Calu3 (cell line): ENCODE measurements around the gene KIRREL1. TPM values are rescaled to one million over a fixed set of nuclear protein-coding genes. Genes with fewer than 3 reads are reported as not detected.
A peak's percentile ranks its signal among the peaks of the same experiment; 100 is the strongest.

ENCODE experiments used
- BruUV-seq: library from RNA; stranded (reverse); fragments of 400-500 nt; replicated peaks from 2 replicates; lab custom pipeline; 2021; lab: Mats Ljungman, UMichigan
- CTCF ChIA-PET: fragments of 300-600 bp; sonication (Branson Sonifier 250); formaldehyde crosslinking; loops from one replicate; lab custom pipeline; 2022; ENCODE audit warnings: antibody characterized with exemption; lab: Charles Lee
- DNase-seq: peaks from one replicate; pipeline ENCODE4 v3.0.0; 2022
- H3K27ac Mint-ChIP-seq: one replicate; pipeline ENCODE4 v1.8.0; 2022; ENCODE audit warnings: mixed read lengths; ENCODE audit not compliant: unreplicated experiment
- H3K27me3 Mint-ChIP-seq: one replicate; pipeline ENCODE4 v1.8.0; 2022; ENCODE audit warnings: mixed read lengths; ENCODE audit not compliant: unreplicated experiment
- H3K36me3 Mint-ChIP-seq: one replicate; pipeline ENCODE4 v1.8.0; 2022; ENCODE audit warnings: mild to moderate bottlenecking, moderate library complexity, mixed read lengths; ENCODE audit not compliant: insufficient read depth, unreplicated experiment
- H3K4me1 Mint-ChIP-seq: one replicate; pipeline ENCODE4 v1.8.0; 2022; ENCODE audit warnings: mild to moderate bottlenecking, low read depth, mixed read lengths; ENCODE audit not compliant: unreplicated experiment
- H3K4me3 Mint-ChIP-seq: one replicate; pipeline ENCODE4 v1.8.0; 2022; ENCODE audit warnings: mild to moderate bottlenecking, low read depth, moderate library complexity, mixed read lengths; ENCODE audit not compliant: unreplicated experiment
- H3K9me3 Mint-ChIP-seq: one replicate; pipeline ENCODE4 v1.8.0; 2022; ENCODE audit warnings: low read depth, mixed read lengths; ENCODE audit not compliant: unreplicated experiment
- intact Hi-C: fragments of 100-400 bp; cut with micrococcal nuclease; formaldehyde crosslinking; loops from one replicate; pipeline ENCODE4 v1.10.0; 2022; ENCODE audit not compliant: unreplicated experiment
- total RNA-seq: library from RNA; stranded (reverse); gene quantifications from 2 replicates; pipeline ENCODE4 v1.2.3, GENCODE V29; 2022
- TF ChIP-seq, protein P1 (sequence below): fragments of 200-600 bp; IDR thresholded peaks from one replicate; pipeline ENCODE4 v1.8.0; 2022; ENCODE audit warnings: antibody characterized with exemption; ENCODE audit not compliant: unreplicated experiment

Gene KIRREL1
- total RNA-seq, 1 experiment from 2014 or later, result 31.4 TPM

DNA sequence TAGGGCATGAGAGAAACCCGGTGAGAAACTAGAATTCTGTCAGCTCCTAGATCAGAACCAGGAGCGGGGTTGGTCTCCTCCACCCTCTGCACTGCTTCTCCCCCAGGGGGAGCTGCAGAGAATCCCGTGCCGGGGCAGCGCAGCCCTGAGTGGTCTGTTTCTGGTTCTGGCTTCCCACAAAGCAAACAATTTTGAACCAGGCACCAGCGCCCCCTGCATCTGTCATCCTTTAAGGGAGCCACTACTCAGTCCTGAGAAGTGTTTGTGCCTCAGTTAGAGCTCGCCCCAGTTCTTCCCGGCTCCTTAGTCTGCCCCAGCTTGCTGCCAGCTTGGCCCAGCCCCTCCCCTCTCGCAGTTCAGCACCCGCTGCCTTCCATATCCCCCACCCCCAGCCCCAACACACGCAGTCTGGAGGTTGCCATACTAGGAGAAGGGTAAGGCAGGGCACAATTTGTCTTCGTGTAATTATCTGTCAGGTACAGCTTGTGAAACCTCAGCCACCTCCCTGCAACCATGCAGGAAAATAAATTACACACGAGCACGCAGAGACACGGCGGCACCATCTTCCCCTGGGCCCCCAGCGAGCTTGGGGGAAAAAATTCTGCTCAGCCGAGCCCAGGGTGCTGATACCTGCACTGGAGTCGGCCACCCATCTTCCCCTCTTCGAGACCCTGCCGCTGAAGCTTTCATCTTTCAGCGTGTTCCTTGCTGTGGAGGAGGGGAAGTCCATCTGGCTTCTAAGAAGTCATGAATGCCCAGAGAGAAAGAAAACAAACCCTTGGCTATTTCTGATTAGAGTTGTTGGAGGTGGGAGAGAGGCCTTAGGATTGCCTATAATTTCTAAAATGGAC, 124.6 kb downstream of the KIRREL1 start:
- CTCF ChIA-PET, result interaction anchor here (2.3 to 10.3 kb wide), 3 partner anchors 126 to 240 kb away, joined by 6 to 175 read pairs (median 137); partner anchors contain the start of gene KIRREL1
- DNase-seq, result peak; percentile 52
- H3K36me3 Mint-ChIP-seq, result no peaks in the 10 kb centered on the region
- H3K4me3 Mint-ChIP-seq, result no peak overlapping the region
- intact Hi-C loops, result no loop called here
- TF ChIP-seq, protein P1, sequence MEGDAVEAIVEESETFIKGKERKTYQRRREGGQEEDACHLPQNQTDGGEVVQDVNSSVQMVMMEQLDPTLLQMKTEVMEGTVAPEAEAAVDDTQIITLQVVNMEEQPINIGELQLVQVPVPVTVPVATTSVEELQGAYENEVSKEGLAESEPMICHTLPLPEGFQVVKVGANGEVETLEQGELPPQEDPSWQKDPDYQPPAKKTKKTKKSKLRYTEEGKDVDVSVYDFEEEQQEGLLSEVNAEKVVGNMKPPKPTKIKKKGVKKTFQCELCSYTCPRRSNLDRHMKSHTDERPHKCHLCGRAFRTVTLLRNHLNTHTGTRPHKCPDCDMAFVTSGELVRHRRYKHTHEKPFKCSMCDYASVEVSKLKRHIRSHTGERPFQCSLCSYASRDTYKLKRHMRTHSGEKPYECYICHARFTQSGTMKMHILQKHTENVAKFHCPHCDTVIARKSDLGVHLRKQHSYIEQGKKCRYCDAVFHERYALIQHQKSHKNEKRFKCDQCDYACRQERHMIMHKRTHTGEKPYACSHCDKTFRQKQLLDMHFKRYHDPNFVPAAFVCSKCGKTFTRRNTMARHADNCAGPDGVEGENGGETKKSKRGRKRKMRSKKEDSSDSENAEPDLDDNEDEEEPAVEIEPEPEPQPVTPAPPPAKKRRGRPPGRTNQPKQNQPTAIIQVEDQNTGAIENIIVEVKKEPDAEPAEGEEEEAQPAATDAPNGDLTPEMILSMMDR, result no peak
- peaks cover 10% of the 10 kb centered on the region for H3K4me1 Mint-ChIP-seq
- peaks cover 27% of the 10 kb centered on the region for H3K27me3 Mint-ChIP-seq
- no TSS peak for BruUV-seq
- H3K9me3 Mint-ChIP-seq, result no peaks in the 10 kb centered on the region
- no peak overlapping the region for H3K27ac Mint-ChIP-seq

DNA sequence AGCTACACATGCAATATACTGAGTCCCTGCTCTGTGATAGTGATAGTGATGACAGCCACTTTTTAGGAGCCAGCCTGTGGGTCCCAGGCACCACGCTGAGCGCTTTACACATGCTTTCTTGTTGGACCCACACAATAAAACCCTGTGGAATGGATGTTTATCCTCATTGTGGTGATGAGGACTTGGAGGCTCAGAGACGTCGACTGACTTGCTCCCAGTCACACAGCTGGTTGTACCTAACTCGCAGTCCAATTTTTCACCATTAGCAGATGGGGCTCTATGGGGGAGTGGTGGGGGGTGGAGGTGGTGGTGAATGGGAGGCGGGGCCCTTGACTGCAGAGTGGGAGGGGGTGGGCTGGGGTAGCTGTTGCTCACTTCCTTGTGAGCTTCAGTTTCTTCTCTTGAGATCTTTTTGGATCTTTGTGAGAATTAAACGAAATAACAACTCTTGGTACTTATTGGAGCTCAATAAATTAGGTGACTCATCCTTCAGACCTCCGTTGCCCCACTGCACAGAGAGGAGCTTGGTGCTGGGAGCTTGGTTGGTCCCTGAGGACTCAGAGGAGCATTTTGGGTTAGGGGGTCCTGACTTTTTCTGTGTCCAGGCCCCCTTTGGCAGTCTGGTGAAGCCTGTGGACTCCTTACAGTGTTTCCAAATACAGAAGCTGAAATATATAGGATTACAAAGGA, 125.4 kb downstream of the KIRREL1 start:
- H3K36me3 Mint-ChIP-seq, result no peaks in the 10 kb centered on the region
- CTCF ChIA-PET, result interaction anchor here (0.8 to 10.3 kb wide), 5 partner anchors 17 to 241 kb away, joined by 3 to 175 read pairs (median 6); partner anchors contain the start of gene KIRREL1
- DNase-seq, result no peak
- TF ChIP-seq, protein P1, result no peak
- H3K4me1 Mint-ChIP-seq, result peaks cover 11% of the 10 kb centered on the region
- no peak overlapping the region for H3K27ac Mint-ChIP-seq
- H3K4me3 Mint-ChIP-seq, result no peak overlapping the region
- peaks cover 19% of the 10 kb centered on the region for H3K27me3 Mint-ChIP-seq
- H3K9me3 Mint-ChIP-seq, result no peaks in the 10 kb centered on the region
- BruUV-seq, result no TSS peak
- intact Hi-C loops, result no loop called here

DNA sequence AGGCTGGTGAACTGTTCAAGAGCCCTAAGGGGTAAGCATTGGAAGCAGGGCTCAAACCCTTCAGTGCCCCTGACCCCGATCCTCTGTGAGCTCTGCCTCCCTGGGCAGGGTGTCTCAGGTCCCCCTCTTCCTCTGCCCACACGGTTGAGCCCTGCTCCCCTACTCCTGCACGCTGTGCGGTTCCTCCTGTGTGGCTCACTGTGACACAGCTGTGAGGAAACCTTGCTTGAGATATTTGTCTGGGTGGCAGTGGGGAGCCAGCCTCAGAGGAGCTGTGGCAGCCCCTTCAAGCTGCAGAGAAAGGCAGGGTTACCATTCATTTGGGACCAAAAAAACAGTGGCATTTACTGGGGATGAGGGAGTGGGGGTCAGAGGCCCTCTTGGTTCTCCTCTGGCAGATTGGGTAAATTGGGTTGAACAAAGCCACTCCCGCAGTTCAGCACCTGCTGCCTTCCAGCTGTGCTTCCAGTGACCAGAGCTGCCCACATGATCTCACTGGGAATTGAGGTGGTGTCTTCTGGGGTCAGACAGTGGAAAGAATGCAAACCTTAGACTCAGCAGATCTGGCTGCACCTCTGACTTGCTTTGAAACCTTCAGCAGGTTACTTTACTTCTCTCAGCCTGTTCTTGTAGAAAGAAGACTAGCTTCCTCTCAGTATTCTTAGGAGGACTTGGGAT, 126.7 kb downstream of the KIRREL1 start:
- Mint-ChIP-seq H3K9me3 (no peaks in the 10 kb centered on the region), H3K4me3 (no peak overlapping the region), H3K36me3 (no peaks in the 10 kb centered on the region), H3K27ac (no peak overlapping the region), H3K4me1 (peaks cover 19% of the 10 kb centered on the region), H3K27me3 (peaks cover 16% of the 10 kb centered on the region)
- TF ChIP-seq, protein P1, result no peak
- no TSS peak for BruUV-seq
- CTCF ChIA-PET, result interaction anchor here (1.3 to 10.3 kb wide), 6 partner anchors 24 to 171 kb away, joined by 3 to 175 read pairs (median 25); partner anchors contain the start of gene KIRREL1
- intact Hi-C loops, result loop anchor here (5.0 to 10.0 kb wide), 4 partner anchors 435 to 955 kb away; no protein-coding TSS in a partner anchor
- DNase-seq, result no peak
